ENCODE measurements around the gene CNTNAP5.

Gene CNTNAP5

DNA sequence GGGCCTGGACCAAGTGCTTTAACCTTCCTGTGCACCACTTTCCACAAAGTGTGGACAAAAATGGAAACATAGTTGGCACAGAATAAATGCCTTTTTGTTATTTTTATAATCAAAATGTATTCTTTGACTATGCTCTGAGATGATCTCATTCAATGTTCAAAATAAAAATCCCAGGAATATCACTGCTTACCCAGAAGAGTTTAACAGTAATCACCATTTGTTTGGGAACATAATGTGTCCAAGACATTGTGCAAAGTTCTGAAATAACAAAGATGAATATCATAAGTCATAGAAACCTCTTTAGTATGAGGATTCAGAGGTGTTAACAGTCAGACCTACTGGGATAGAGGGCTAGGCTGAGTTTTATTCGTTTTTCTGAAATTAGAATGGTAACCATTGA, 668.1 kb downstream of the CNTNAP5 start:
- ChIA-PET CTCF (interaction anchor here (0.7 kb wide), 1 partner anchor 16 kb away, joined by 3 read pairs; no protein-coding TSS in a partner anchor), POLR2A (ENCODE audit: low non-redundant PET) (no interaction called here)
- H3K27ac ChIP-seq: no peak overlapping the region
- TF ChIP-seq CTCF (conservative IDR thresholded peaks at IDR 0.05; ENCODE audit: low read depth): no peak
- no peak for DNase-seq (ENCODE audit: low spot score)

GRCh38 chr2:124698979-124699565, 674.0 kb downstream of the CNTNAP5 start:
- POLR2A ChIA-PET (ENCODE audit: low non-redundant PET): no interaction called here
- no peak for DNase-seq (ENCODE audit: low spot score)
- TF ChIP-seq CTCF (conservative IDR thresholded peaks at IDR 0.05; ENCODE audit: low read depth): no peak
- CTCF ChIA-PET: no interaction called here
- H3K27ac ChIP-seq: no peak overlapping the region

- no peak for TF ChIP-seq CTCF (conservative IDR thresholded peaks at IDR 0.05; ENCODE audit: low read depth)
- ChIA-PET CTCF (no interaction called here), POLR2A (ENCODE audit: low non-redundant PET) (no interaction called here)
- no peak overlapping the region for H3K27ac ChIP-seq
- DNase-seq (ENCODE audit: low spot score): no peak
Measured at GRCh38 chr2:124702777-124703176, 677.7 kb downstream of the CNTNAP5 start.

- no peak for DNase-seq (ENCODE audit: low spot score)
- TF ChIP-seq CTCF (conservative IDR thresholded peaks at IDR 0.05; ENCODE audit: low read depth): no peak
- no peak overlapping the region for H3K27ac ChIP-seq
- POLR2A ChIA-PET (ENCODE audit: low non-redundant PET): no interaction called here
- CTCF ChIA-PET: no interaction called here
Measured at GRCh38 chr2:124704071-124704925, 679.2 kb downstream of the CNTNAP5 start.

DNA sequence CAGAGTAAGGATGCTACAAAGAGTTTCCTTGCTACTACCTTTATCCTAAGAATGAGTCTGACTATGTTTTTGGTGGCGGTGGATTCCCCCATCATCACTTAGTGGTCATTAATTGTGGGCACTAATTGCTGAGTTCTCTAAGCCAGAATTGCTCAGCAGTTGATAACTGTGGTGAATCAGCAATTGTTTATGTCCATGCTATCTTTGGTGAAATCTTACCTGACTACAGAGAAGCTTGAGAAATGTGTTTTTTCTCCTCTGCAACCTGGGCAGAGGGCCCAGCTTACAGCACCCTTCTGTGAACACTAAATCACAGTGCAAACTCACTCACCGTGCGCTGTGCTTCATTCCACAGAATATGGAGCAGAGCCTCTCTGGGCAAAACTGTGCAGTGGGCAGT, 683.6 kb downstream of the CNTNAP5 start:
- no peak overlapping the region for H3K27ac ChIP-seq
- no peak for TF ChIP-seq CTCF (conservative IDR thresholded peaks at IDR 0.05; ENCODE audit: low read depth)
- CTCF ChIA-PET: interaction anchor here (0.6 kb wide), 1 partner anchor 26 kb away, joined by 4 read pairs; no protein-coding TSS in a partner anchor
- POLR2A ChIA-PET (ENCODE audit: low non-redundant PET): no interaction called here
- DNase-seq (ENCODE audit: low spot score): no peak

DNA sequence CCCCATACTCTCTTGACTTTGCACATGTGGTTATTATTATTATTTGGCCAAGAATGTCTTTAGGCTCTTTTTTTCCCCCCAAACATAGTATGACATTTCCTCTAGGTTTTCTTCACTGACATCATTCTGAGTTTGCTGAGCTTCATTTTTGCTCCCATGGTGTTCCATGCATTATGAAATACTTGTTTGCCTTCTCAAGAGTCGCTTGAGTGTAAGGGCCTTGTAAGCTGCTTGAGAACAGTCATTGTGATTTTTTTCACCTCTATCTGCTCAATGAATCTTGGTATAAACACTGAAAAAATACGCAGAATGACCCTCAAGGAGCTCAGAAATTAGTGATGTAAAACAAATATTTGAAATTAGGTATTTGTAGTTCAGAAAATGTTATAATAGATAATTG, 688.9 kb downstream of the CNTNAP5 start:
- CTCF ChIA-PET: interaction anchor here (0.7 kb wide), 1 partner anchor 848 kb away, joined by 6 read pairs; no protein-coding TSS in a partner anchor
- no peak for DNase-seq (ENCODE audit: low spot score)
- POLR2A ChIA-PET (ENCODE audit: low non-redundant PET): no interaction called here
- TF ChIP-seq CTCF (conservative IDR thresholded peaks at IDR 0.05; ENCODE audit: low read depth): no peak
- no peak overlapping the region for H3K27ac ChIP-seq
